Measurements from ENCODE around the gene FOXJ3.

GRCh38 chr1:42332877-42333276, 2.2 kb downstream of the FOXJ3 start:
- TF ChIP-seq POLR2A (IDR thresholded peaks at IDR 0.05) = no peak
- TF ChIP-seq CTCF (IDR thresholded peaks at IDR 0.05) = no peak
